Astrocyte (in vitro differentiated cells and primary cell): ENCODE data around the gene EFCAB6. TPM values are rescaled to one million over a fixed set of nuclear protein-coding genes. Genes with fewer than 3 reads are reported as not detected.

Experiments
- DNase-seq: peaks from one replicate; pipeline ENCODE4 v3.0.0-alpha.2; 2010; ENCODE audit warnings: low read depth
- FAIRE-seq: peaks from 2 replicates; lab custom pipeline; 2011; peaks lifted over from hg19 to GRCh38; lab: Jason Lieb, UNC
- H2AFZ ChIP-seq: 2 replicates; pipeline ENCODE4 v1.6.0; 2012; ENCODE audit warnings: low read depth, low read length, inconsistent platforms
- H3K27ac ChIP-seq: 2 replicates; pipeline ENCODE4 v1.5.1; 2011; ENCODE audit warnings: low read depth, low read length, inconsistent platforms
- H3K27me3 ChIP-seq: 2 replicates; pipeline ENCODE4 v1.6.0; 2011; ENCODE audit warnings: low read length, inconsistent platforms; ENCODE audit not compliant: insufficient read depth
- H3K36me3 ChIP-seq: 2 replicates; pipeline ENCODE4 v1.5.1; 2011; ENCODE audit warnings: low read length, inconsistent platforms; ENCODE audit not compliant: insufficient read depth
- H3K4me1 ChIP-seq: 2 replicates; pipeline ENCODE4 v1.5.1; 2011; ENCODE audit warnings: low read length, inconsistent platforms; ENCODE audit not compliant: insufficient read depth
- H3K4me2 ChIP-seq: 2 replicates; pipeline ENCODE4 v1.6.0; 2012; ENCODE audit warnings: low read length, inconsistent platforms
- H3K4me3 ChIP-seq: 2 replicates; pipeline ENCODE4 v1.5.1; 2011; ENCODE audit warnings: low read depth, mild to moderate bottlenecking, low read length, inconsistent platforms; ENCODE audit not compliant: insufficient read depth
- H3K79me2 ChIP-seq: 2 replicates; pipeline ENCODE4 v1.6.0; 2012; ENCODE audit warnings: mild to moderate bottlenecking, low read length, inconsistent platforms; ENCODE audit not compliant: insufficient read depth
- H3K9ac ChIP-seq: 2 replicates; pipeline ENCODE4 v1.6.0; 2012; ENCODE audit warnings: mild to moderate bottlenecking, low read length, inconsistent platforms
- H3K9me3 ChIP-seq: 2 replicates; pipeline ENCODE4 v1.5.1; 2012; ENCODE audit warnings: low read depth, mild to moderate bottlenecking, low read length, inconsistent platforms; ENCODE audit not compliant: insufficient read depth
- H4K20me1 ChIP-seq: 2 replicates; pipeline ENCODE4 v1.6.0; 2012; ENCODE audit warnings: low read length, inconsistent platforms; ENCODE audit not compliant: insufficient read depth
- H3K27ac Mint-ChIP-seq: one replicate; pipeline ENCODE4 v1.8.0; 2021; ENCODE audit warnings: mild to moderate bottlenecking, mixed read lengths; ENCODE audit not compliant: unreplicated experiment
- H3K27me3 Mint-ChIP-seq: one replicate; pipeline ENCODE4 v1.8.0; 2021; ENCODE audit warnings: low read depth, mixed read lengths; ENCODE audit not compliant: unreplicated experiment
- H3K36me3 Mint-ChIP-seq: one replicate; pipeline ENCODE4 v1.8.0; 2021; ENCODE audit warnings: low read depth, mixed read lengths; ENCODE audit not compliant: unreplicated experiment
- H3K4me1 Mint-ChIP-seq: one replicate; pipeline ENCODE4 v1.8.0; 2021; ENCODE audit warnings: low read depth, mixed read lengths; ENCODE audit not compliant: unreplicated experiment
- H3K4me3 Mint-ChIP-seq: one replicate; pipeline ENCODE4 v1.8.0; 2021; ENCODE audit warnings: mild to moderate bottlenecking, moderate library complexity, mixed read lengths; ENCODE audit not compliant: unreplicated experiment
- H3K9me3 Mint-ChIP-seq: one replicate; pipeline ENCODE4 v1.8.0; 2021; ENCODE audit warnings: mild to moderate bottlenecking, mixed read lengths; ENCODE audit not compliant: unreplicated experiment
- CTCF ChIP-seq: IDR thresholded peaks from 2 replicates; pipeline ENCODE4 v1.5.1; 2011; ENCODE audit warnings: low read depth, mild to moderate bottlenecking, inconsistent platforms, low read length, moderate library complexity; ENCODE audit not compliant: insufficient read depth
- EZH2 ChIP-seq: IDR thresholded peaks from 2 replicates; pipeline ENCODE4 v1.6.1; 2012; ENCODE audit warnings: mild to moderate bottlenecking, low read length, inconsistent platforms; ENCODE audit not compliant: insufficient read depth
- total RNA-seq: library from RNA; stranded (reverse); gene quantifications from 2 replicates; pipeline ENCODE4 v1.2.1, GENCODE V29; 2021

Gene EFCAB6
- total RNA-seq, 1 donor from 2014 or later: 1.2 TPM

- H3K79me2 ChIP-seq: no peaks in the 10 kb centered on the region
- Mint-ChIP-seq H3K9me3 (peaks cover 2% of the 10 kb centered on the region), H3K27me3 (peaks cover 43% of the 10 kb centered on the region), H3K4me1 (no peaks in the 10 kb centered on the region), H3K4me3 (no peak overlapping the region), H3K36me3 (no peaks in the 10 kb centered on the region), H3K27ac (no peak overlapping the region)
- H3K4me2 ChIP-seq: no peak overlapping the region
- no peaks in the 10 kb centered on the region for H3K9me3 ChIP-seq
- no peaks in the 10 kb centered on the region for H3K4me1 ChIP-seq
- no peaks in the 10 kb centered on the region for H3K36me3 ChIP-seq
- DNase-seq (no peak), FAIRE-seq (no peak)
- H3K27ac ChIP-seq: no peak overlapping the region
- H3K4me3 ChIP-seq: no peak overlapping the region
- H3K27me3 ChIP-seq: peaks cover 13% of the 10 kb centered on the region
- H3K9ac ChIP-seq: no peak overlapping the region
- H2AFZ ChIP-seq: no peak overlapping the region
- no peak for TF ChIP-seq CTCF
- no peak for TF ChIP-seq EZH2
- no peaks in the 10 kb centered on the region for H4K20me1 ChIP-seq
Observed at GRCh38 chr22:43747877-43748276, 64.2 kb downstream of the EFCAB6 start.

GRCh38 chr22:43747058-43747457 is 65.0 kb downstream of the EFCAB6 start:
- no peak overlapping the region for H3K4me3 ChIP-seq
- no peak overlapping the region for H2AFZ ChIP-seq
- H3K36me3 ChIP-seq: no peaks in the 10 kb centered on the region
- peaks cover 13% of the 10 kb centered on the region for H3K27me3 ChIP-seq
- H3K36me3 Mint-ChIP-seq: no peaks in the 10 kb centered on the region
- no peak overlapping the region for H3K27ac ChIP-seq
- no peak overlapping the region for H3K4me2 ChIP-seq
- H3K79me2 ChIP-seq: no peaks in the 10 kb centered on the region
- H3K4me1 ChIP-seq: no peaks in the 10 kb centered on the region
- no peak for DNase-seq
- H3K4me1 Mint-ChIP-seq: no peaks in the 10 kb centered on the region
- H3K9me3 Mint-ChIP-seq: peaks cover 2% of the 10 kb centered on the region
- no peak overlapping the region for H3K4me3 Mint-ChIP-seq
- FAIRE-seq: no peak
- H3K27ac Mint-ChIP-seq: no peak overlapping the region
- no peak overlapping the region for H3K9ac ChIP-seq
- no peak for TF ChIP-seq CTCF
- TF ChIP-seq EZH2: no peak
- H3K9me3 ChIP-seq: no peaks in the 10 kb centered on the region
- peaks cover 38% of the 10 kb centered on the region for H3K27me3 Mint-ChIP-seq
- no peaks in the 10 kb centered on the region for H4K20me1 ChIP-seq

GRCh38 chr22:43745783-43746356 is 66.2 kb downstream of the EFCAB6 start:
- H4K20me1 ChIP-seq: no peaks in the 10 kb centered on the region
- DNase-seq (no peak), FAIRE-seq (no peak)
- H3K4me3 Mint-ChIP-seq: no peak overlapping the region
- no peaks in the 10 kb centered on the region for H3K4me1 ChIP-seq
- H2AFZ ChIP-seq: no peak overlapping the region
- H3K4me1 Mint-ChIP-seq: no peaks in the 10 kb centered on the region
- no peak overlapping the region for H3K9ac ChIP-seq
- no peak overlapping the region for H3K4me2 ChIP-seq
- TF ChIP-seq EZH2 (no peak), CTCF (no peak)
- H3K79me2 ChIP-seq: no peaks in the 10 kb centered on the region
- no peaks in the 10 kb centered on the region for H3K36me3 ChIP-seq
- H3K36me3 Mint-ChIP-seq: no peaks in the 10 kb centered on the region
- H3K27ac ChIP-seq: no peak overlapping the region
- H3K9me3 Mint-ChIP-seq: peaks cover 2% of the 10 kb centered on the region
- H3K27me3 ChIP-seq: peaks cover 12% of the 10 kb centered on the region
- H3K27ac Mint-ChIP-seq: no peak overlapping the region
- H3K4me3 ChIP-seq: no peak overlapping the region
- H3K27me3 Mint-ChIP-seq: peaks cover 38% of the 10 kb centered on the region
- H3K9me3 ChIP-seq: no peaks in the 10 kb centered on the region
